Colonic mucosa (tissue), 4 donors: ENCODE results near the gene UMOD. TPM values are rescaled to one million over a fixed set of nuclear protein-coding genes. Genes with fewer than 3 reads are reported as not detected.

Experiments
- DNase-seq: peaks from one replicate; pipeline ENCODE4 v3.0.0-alpha.2; 2020
- H3K27ac ChIP-seq: fragments of 200-600 bp; one replicate; pipeline ENCODE4 v1.8.0; 2021
- H3K27me3 ChIP-seq: fragments of 200-600 bp; one replicate; pipeline ENCODE4 v1.8.0; 2021
- H3K36me3 ChIP-seq: fragments of 200-600 bp; one replicate; pipeline ENCODE4 v1.8.0; 2021
- H3K4me1 ChIP-seq: fragments of 200-600 bp; one replicate; pipeline ENCODE4 v1.8.0; 2021; ENCODE audit warnings: mild to moderate bottlenecking
- H3K4me3 ChIP-seq: fragments of 200-600 bp; one replicate; pipeline ENCODE4 v1.8.0; 2021
- H3K9ac ChIP-seq, 2 donors: one replicate each; pipeline ENCODE4 v1.7.0; 2013; ENCODE audit warnings: control low read depth in 2 of 2, low read depth in 2 of 2, low read length in 2 of 2
- H3K9me3 ChIP-seq: fragments of 200-600 bp; one replicate; pipeline ENCODE4 v1.8.0; 2021
- intact Hi-C: fragments of 100-400 bp; cut with DNase I; formaldehyde crosslinking; loops from one replicate; pipeline ENCODE4 v1.14.1; 2022
- total RNA-seq, 2 donors: library from RNA; stranded (reverse); fragmentation: NEBNext Ultra II Directional in 1 of 2; extraction: Animal tissue kit (Norgen Biotek cat#: 25700) in 1 of 2; gene quantifications; one replicate each; pipeline ENCODE4 v1.2.1, GENCODE V29; 2021
- TF ChIP-seq, protein P1 (sequence below): fragments of 200-600 bp; IDR thresholded peaks from one replicate; pipeline ENCODE4 v1.8.0; 2022; ENCODE audit warnings: antibody characterized with exemption, mild to moderate bottlenecking
- donor health status: healthy.
- donor health status: DM: no; HTN: no; CAD: no.
- donor health status: DM: no; HTN: no; CAD: no.

The UMOD gene
- total RNA-seq, 2 donors from 2014 or later, result not detected

DNA sequence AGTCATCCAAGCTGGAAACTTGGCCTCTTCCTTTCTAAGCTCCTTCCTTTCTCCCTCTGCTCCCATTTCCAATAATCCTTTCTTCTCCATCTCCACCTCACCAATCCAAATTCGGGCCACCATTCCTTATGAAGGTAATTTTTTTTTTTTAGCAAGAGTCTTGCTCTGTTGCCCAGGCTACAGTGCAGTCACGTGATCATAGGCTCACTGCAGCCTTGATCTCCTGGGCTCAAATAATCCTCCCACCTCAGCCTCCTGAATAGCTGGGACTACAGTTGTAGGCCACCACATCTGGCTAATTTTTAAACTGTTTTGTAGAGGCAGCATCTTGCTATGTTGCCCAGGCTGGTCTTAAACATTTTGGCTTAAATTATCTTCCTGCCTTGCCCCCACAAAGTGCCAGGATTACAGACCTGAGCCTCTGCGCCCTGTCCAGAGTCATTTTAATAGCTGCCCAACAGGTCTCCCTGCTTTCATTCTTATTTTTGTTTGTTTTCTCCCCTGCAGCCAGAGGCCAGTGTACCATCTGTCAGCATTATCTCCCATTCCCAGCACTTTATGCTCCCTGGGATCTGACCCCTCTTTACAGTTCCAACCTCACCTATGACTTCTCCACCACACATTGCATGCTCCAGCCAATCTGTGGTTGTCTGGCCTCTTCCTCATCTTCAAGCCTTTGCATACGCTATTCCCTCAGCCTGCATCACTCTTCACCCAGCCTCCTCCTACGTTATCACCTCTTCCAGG lies 22.9 kb downstream of the UMOD start:
- Histone ChIP-seq H3K9ac (no peak overlapping the region), H3K27me3 (no peaks in the 10 kb centered on the region), H3K4me1 (no peaks in the 10 kb centered on the region), H3K27ac (no peak overlapping the region), H3K4me3 (no peak overlapping the region), H3K9me3 (no peaks in the 10 kb centered on the region), H3K36me3 (no peaks in the 10 kb centered on the region)
- intact Hi-C loops, result no loop called here
- DNase-seq, result no peak
- TF ChIP-seq, protein P1, sequence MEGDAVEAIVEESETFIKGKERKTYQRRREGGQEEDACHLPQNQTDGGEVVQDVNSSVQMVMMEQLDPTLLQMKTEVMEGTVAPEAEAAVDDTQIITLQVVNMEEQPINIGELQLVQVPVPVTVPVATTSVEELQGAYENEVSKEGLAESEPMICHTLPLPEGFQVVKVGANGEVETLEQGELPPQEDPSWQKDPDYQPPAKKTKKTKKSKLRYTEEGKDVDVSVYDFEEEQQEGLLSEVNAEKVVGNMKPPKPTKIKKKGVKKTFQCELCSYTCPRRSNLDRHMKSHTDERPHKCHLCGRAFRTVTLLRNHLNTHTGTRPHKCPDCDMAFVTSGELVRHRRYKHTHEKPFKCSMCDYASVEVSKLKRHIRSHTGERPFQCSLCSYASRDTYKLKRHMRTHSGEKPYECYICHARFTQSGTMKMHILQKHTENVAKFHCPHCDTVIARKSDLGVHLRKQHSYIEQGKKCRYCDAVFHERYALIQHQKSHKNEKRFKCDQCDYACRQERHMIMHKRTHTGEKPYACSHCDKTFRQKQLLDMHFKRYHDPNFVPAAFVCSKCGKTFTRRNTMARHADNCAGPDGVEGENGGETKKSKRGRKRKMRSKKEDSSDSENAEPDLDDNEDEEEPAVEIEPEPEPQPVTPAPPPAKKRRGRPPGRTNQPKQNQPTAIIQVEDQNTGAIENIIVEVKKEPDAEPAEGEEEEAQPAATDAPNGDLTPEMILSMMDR, result no peak

DNA sequence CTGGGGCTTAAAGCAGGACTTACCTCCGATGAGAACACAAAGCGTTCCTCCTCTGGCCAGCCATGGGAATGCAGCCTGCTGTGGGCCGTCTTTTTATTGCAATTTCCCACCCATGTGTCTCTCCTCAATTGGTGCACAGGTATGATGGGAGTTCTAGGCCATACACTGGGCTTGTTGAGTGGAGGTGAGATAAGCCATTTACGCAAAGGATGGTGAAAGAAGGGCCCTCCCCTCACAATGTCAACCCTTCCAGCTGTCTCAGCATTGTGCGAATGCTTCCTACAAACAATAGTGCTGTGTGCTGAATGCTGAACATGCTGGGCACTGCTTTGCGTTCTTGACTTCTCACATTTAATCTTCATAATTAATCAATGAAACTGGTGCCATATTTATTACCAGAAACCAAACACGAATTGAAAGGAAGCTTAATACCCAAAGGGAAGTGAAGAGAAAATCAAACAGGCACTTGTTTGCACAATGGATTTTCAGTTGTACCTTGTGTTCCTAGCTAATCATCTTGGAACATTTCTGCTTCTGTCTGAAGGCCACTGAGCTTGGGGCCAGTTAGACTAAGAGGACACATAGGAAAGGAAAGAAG lies 25.0 kb downstream of the UMOD start, which contains the start of gene GP2:
Gene GP2 (minus strand): TSS at position 70 of the 598 bp plus-strand sequence. CDS start 1,082 bp downstream, outside the sequence.
- no peaks in the 10 kb centered on the region for H3K4me1 ChIP-seq
- TF ChIP-seq, protein P1, result no peak
- no peaks in the 10 kb centered on the region for H3K36me3 ChIP-seq
- no peaks in the 10 kb centered on the region for H3K9me3 ChIP-seq
- no peak within 1 kb of the TSS for H3K27ac ChIP-seq
- intact Hi-C loops, result no loop called here
- H3K4me3 ChIP-seq, result no peak within 1 kb of the TSS
- H3K9ac ChIP-seq, result no peak within 1 kb of the TSS
- no peak for DNase-seq
- H3K27me3 ChIP-seq, result no peaks in the 10 kb centered on the region

DNA sequence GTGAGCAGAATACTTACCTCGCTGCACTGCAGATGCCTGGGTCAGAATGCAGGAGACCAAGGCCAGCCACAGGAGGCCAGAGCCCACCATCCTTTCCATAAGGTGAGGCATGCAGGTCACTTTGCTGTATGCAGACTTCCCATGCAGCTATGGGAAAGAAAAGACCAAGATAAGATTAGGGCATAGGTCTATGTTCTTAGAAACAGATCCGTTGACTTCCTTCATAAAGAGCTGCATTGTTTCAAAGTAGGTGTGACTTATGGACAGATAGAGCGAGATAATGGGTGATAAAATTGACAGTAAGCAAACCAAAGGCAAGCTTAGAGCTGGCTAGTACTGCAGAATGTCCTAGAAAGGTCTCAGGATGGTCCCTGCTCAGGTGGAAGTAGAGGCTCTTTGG lies 26.2 kb downstream of the UMOD start:
- H3K27me3 ChIP-seq, result no peaks in the 10 kb centered on the region
- no peak overlapping the region for H3K4me3 ChIP-seq
- DNase-seq, result peak; percentile 19
- TF ChIP-seq, protein P1, result no peak
- H3K4me1 ChIP-seq, result no peaks in the 10 kb centered on the region
- no peak overlapping the region for H3K9ac ChIP-seq
- H3K9me3 ChIP-seq, result no peaks in the 10 kb centered on the region
- H3K27ac ChIP-seq, result no peak overlapping the region
- intact Hi-C loops, result no loop called here
- no peaks in the 10 kb centered on the region for H3K36me3 ChIP-seq

DNA sequence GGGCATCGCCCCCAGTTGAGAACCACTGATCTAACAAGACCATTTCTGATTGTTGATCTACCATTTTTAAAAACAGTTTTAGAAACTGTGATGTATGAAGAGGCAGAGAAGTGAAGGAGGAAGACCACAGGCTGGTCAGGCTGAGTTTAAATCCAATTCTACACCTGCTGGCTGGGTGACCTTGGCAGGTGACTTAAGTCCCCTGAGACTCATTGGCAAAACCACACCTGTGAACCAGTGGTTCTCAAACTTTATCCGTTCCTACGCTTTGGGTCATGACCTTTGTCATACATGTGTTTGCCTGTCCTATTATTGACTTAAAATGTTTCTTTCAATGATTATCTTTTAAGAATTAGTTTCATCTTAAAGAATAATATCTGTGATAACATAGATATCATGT lies 27.5 kb downstream of the UMOD start:
- no peaks in the 10 kb centered on the region for H3K27me3 ChIP-seq
- H3K4me3 ChIP-seq, result no peak overlapping the region
- intact Hi-C loops, result no loop called here
- DNase-seq, result no peak
- no peaks in the 10 kb centered on the region for H3K9me3 ChIP-seq
- TF ChIP-seq, protein P1, result no peak
- no peaks in the 10 kb centered on the region for H3K4me1 ChIP-seq
- no peak overlapping the region for H3K9ac ChIP-seq
- no peak overlapping the region for H3K27ac ChIP-seq
- no peaks in the 10 kb centered on the region for H3K36me3 ChIP-seq

DNA sequence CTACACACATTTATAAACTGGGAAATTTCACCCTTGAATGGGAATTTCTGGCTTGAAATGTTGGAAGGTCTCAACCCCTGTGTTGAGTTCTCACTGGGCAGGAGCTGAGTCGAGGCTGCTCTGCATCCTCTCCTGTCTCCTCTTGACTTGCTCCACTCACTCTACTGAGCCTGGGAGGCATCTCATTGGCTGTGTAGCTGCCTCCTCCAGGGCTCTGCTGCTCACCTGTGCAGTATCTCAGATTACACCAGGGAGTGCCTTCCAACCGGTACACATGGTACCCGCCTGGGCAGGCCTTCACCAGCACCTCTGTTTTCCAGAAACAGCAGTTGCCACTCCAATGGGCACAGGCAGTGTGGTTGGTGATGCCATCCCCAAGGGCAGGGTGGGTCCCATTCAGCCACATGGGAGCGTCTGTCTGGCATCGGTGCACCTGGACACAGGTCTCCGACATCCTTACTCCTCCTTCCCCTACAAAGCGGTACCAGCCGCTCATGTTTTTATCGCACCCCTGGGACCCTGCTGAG lies 28.9 kb downstream of the UMOD start:
- H3K27me3 ChIP-seq, result no peaks in the 10 kb centered on the region
- intact Hi-C loops, result no loop called here
- no peaks in the 10 kb centered on the region for H3K36me3 ChIP-seq
- no peak overlapping the region for H3K4me3 ChIP-seq
- no peak overlapping the region for H3K27ac ChIP-seq
- TF ChIP-seq, protein P1, result no peak
- no peak for DNase-seq
- no peaks in the 10 kb centered on the region for H3K4me1 ChIP-seq
- no peak overlapping the region for H3K9ac ChIP-seq
- H3K9me3 ChIP-seq, result no peaks in the 10 kb centered on the region
